Kidney epithelial cell (primary cell): ENCODE data around the gene ESYT3. TPM values are rescaled to one million over a fixed set of nuclear protein-coding genes. Genes with fewer than 3 reads are reported as not detected.

ENCODE experiments used
- DNase-seq: peaks from one replicate; pipeline ENCODE4 v3.0.0-alpha.2; 2010; ENCODE audit warnings: low read depth
- H3K27me3 ChIP-seq: 2 replicates; pipeline ENCODE4 v1.6.0; 2011; ENCODE audit warnings: low read length; ENCODE audit not compliant: control insufficient read depth, insufficient read depth
- H3K36me3 ChIP-seq: 2 replicates; pipeline ENCODE4 v1.5.1; 2011; ENCODE audit warnings: low read length; ENCODE audit not compliant: control insufficient read depth, insufficient read depth
- H3K4me3 ChIP-seq: 2 replicates; pipeline ENCODE4 v1.5.1; 2011; ENCODE audit warnings: low read depth, mild to moderate bottlenecking, control low read depth, low read length
- CTCF ChIP-seq: IDR thresholded peaks from 2 replicates; pipeline ENCODE4 v1.5.1; 2011; ENCODE audit warnings: mild to moderate bottlenecking, moderate library complexity, low read length, control low read depth, inconsistent platforms; ENCODE audit not compliant: insufficient read depth, poor library complexity, severe bottlenecking
- total RNA-seq: library from RNA; depleted of rRNA; stranded (reverse); fragments of >200 nt; gene quantifications from 2 replicates; pipeline ENCODE4 v1.2.3, GENCODE V29; 2015

ESYT3 gene
- total RNA-seq, 1 donor from 2014 or later: 1.9 TPM

GRCh38 chr3:138468886-138469285 lies 34.5 kb downstream of the ESYT3 start:
- Histone ChIP-seq H3K4me3 (no peak overlapping the region), H3K36me3 (no peaks in the 10 kb centered on the region), H3K27me3 (no peaks in the 10 kb centered on the region)
- no peak for TF ChIP-seq CTCF
- DNase-seq: no peak

- H3K36me3 ChIP-seq: no peaks in the 10 kb centered on the region
These were observed 35.5 kb downstream of the ESYT3 start for GRCh38 chr3:138469874-138470273.

GRCh38 chr3:138470687-138471086 lies 36.3 kb downstream of the ESYT3 start:
- TF ChIP-seq CTCF: no peak
- H3K4me3 ChIP-seq: no peak overlapping the region
- no peaks in the 10 kb centered on the region for H3K36me3 ChIP-seq
- no peaks in the 10 kb centered on the region for H3K27me3 ChIP-seq
- DNase-seq: no peak

More at GRCh38 chr3:138469874-138470273, 35.5 kb downstream of the ESYT3 start:
- TF ChIP-seq CTCF: no peak
- no peaks in the 10 kb centered on the region for H3K27me3 ChIP-seq
- H3K4me3 ChIP-seq: no peak overlapping the region
- no peak for DNase-seq

- DNase-seq: no peak
- no peak overlapping the region for H3K4me3 ChIP-seq
- H3K27me3 ChIP-seq: no peaks in the 10 kb centered on the region
- H3K36me3 ChIP-seq: no peaks in the 10 kb centered on the region
- no peak for TF ChIP-seq CTCF
These were observed 37.1 kb downstream of the ESYT3 start for GRCh38 chr3:138471481-138471880.

GRCh38 chr3:138472141-138472825 lies 37.9 kb downstream of the ESYT3 start:
- no peaks in the 10 kb centered on the region for H3K27me3 ChIP-seq
- TF ChIP-seq CTCF: no peak
- no peak overlapping the region for H3K4me3 ChIP-seq
- DNase-seq: no peak
- no peaks in the 10 kb centered on the region for H3K36me3 ChIP-seq

GRCh38 chr3:138473391-138473790 lies 39.0 kb downstream of the ESYT3 start:
- no peak overlapping the region for H3K4me3 ChIP-seq
- no peaks in the 10 kb centered on the region for H3K36me3 ChIP-seq
- TF ChIP-seq CTCF: no peak
- DNase-seq: no peak
- H3K27me3 ChIP-seq: no peaks in the 10 kb centered on the region
